ENCODE results near the gene CDH12.

Gene CDH12

DNA sequence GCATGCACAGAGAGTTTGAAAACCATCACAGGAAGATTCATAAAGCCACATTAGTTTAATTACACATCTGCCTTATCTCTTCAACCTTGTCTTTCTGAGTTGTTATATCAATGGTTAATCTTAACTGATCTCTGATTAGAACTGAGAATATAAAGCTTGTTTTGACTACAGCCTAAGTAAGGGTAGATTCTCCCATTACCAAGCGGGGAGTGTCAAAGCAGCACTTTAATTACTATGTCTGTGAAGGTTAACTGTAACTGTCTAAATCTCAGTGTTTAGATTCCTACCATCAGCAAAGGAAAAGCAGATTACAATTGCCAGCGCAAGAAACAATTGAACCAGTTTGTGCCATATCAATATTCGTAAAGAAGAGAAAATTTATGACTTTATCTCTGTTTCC is 348.7 kb downstream of the CDH12 start:
- Histone ChIP-seq H3K4me1 (ENCODE audit: low read length) (no peaks in the 10 kb centered on the region), H3K36me3 (replicated peaks; ENCODE audit: low read depth, low read length) (no peaks in the 10 kb centered on the region), H4K20me1 (ENCODE audit: insufficient read depth, low read length) (no peaks in the 10 kb centered on the region), H3K9me3 (ENCODE audit: insufficient read depth, low read length) (no peaks in the 10 kb centered on the region), H3K4me2 (ENCODE audit: low read length) (no peak overlapping the region), H2AFZ (ENCODE audit: low read depth, low read length) (no peak overlapping the region), H3K4me3 (ENCODE audit: low read length) (no peak overlapping the region), H3K9ac (ENCODE audit: low read length) (no peak overlapping the region), H3K27me3 (ENCODE audit: low read depth, low read length) (no peaks in the 10 kb centered on the region), H3K27ac (ENCODE audit: low read length) (no peak overlapping the region), H3K79me2 (ENCODE audit: low read length) (no peaks in the 10 kb centered on the region)
- no peak for TF ChIP-seq EZH2phosphoT487 (IDR thresholded peaks at IDR 0.05; ENCODE audit: low read depth)
- TF ChIP-seq, protein P1, sequence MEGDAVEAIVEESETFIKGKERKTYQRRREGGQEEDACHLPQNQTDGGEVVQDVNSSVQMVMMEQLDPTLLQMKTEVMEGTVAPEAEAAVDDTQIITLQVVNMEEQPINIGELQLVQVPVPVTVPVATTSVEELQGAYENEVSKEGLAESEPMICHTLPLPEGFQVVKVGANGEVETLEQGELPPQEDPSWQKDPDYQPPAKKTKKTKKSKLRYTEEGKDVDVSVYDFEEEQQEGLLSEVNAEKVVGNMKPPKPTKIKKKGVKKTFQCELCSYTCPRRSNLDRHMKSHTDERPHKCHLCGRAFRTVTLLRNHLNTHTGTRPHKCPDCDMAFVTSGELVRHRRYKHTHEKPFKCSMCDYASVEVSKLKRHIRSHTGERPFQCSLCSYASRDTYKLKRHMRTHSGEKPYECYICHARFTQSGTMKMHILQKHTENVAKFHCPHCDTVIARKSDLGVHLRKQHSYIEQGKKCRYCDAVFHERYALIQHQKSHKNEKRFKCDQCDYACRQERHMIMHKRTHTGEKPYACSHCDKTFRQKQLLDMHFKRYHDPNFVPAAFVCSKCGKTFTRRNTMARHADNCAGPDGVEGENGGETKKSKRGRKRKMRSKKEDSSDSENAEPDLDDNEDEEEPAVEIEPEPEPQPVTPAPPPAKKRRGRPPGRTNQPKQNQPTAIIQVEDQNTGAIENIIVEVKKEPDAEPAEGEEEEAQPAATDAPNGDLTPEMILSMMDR (IDR thresholded peaks at IDR 0.05; ENCODE audit: low read depth, low read length) = no peak

DNA sequence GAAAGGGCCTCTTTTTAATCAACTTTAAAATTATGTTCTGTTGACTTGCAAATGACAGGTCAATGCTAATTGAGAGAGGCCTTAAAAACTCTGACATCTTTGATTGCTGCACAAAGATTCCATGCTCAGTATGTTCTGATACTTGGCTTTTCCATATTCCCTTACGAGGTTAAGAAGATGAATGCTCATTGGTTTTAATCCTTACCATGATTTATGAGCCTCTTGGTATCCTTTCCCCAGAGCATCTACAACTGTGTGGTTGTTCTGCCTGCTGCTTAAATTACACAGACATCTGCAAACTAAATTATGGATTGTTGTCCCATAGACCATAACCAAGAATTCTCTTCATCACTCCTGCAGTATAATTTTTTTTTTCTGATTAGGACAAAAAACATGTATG is 352.6 kb downstream of the CDH12 start:
- H3K27me3 ChIP-seq (ENCODE audit: low read depth, low read length) = no peaks in the 10 kb centered on the region

DNA sequence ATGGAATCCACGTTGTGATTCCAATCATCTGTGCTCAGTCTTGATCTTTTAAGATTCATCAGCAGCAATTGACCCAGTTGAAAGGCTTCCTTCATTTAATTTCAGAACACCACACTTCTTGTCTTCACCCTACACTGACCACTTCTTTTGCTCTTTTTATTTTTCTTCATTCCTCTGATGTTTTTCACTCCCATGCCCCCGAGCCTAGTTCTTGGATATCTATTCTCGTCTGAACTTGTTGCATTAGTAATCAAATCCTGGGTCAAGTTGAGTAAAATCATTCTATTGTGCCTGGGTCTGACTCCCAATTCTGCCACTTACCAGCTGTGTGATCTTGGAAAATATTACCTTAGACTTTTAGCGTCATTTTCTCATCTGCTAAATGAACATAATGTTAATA is 356.5 kb downstream of the CDH12 start:
- H3K9ac ChIP-seq (ENCODE audit: low read length) = no peak overlapping the region

More for the DNA sequence above, 352.6 kb downstream of the CDH12 start:
- Histone ChIP-seq H4K20me1 (ENCODE audit: insufficient read depth, low read length) (no peaks in the 10 kb centered on the region), H3K9ac (ENCODE audit: low read length) (no peak overlapping the region), H2AFZ (ENCODE audit: low read depth, low read length) (no peak overlapping the region), H3K27ac (ENCODE audit: low read length) (no peak overlapping the region), H3K4me2 (ENCODE audit: low read length) (no peak overlapping the region), H3K9me3 (ENCODE audit: insufficient read depth, low read length) (no peaks in the 10 kb centered on the region), H3K4me3 (ENCODE audit: low read length) (no peak overlapping the region), H3K36me3 (replicated peaks; ENCODE audit: low read depth, low read length) (no peaks in the 10 kb centered on the region), H3K4me1 (ENCODE audit: low read length) (no peaks in the 10 kb centered on the region), H3K79me2 (ENCODE audit: low read length) (no peaks in the 10 kb centered on the region)
- no peak for TF ChIP-seq EZH2phosphoT487 (IDR thresholded peaks at IDR 0.05; ENCODE audit: low read depth)
- TF ChIP-seq, protein P1 (IDR thresholded peaks at IDR 0.05; ENCODE audit: low read depth, low read length) = no peak

DNA sequence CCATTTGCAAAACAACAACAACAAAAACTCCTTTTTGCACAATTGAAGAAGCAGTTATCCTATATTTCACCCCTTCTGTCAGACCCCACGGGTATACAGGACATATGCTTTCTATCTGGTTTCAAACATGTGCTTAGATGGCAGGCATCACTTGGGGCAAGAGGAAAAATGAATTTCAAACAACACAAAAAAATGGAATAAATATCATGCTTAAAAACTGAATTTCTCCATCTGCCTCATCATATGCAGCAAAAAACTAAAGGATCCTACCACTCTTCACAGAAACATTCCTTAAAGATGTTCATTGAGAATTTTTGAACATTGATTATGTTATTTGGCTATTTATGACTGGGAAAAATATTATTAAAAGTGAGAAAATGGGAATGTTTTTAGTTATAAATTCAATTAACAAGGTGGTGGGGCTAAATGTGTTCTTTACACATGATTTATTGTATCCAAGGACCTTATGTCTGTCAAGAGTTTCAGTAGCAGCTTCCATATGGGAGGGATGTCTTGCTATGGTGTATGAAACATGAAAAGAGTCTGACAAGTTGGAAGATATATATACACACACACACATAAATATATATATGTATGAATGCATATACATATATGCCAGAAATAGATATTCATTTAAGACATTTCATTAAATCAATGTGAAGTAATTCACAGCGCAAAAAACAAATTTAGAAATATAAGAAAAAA is 358.0 kb downstream of the CDH12 start:
- TF ChIP-seq EZH2phosphoT487 (IDR thresholded peaks at IDR 0.05; ENCODE audit: low read depth) = no peak
- TF ChIP-seq, protein P1 (IDR thresholded peaks at IDR 0.05; ENCODE audit: low read depth, low read length) = no peak
- Histone ChIP-seq H3K79me2 (ENCODE audit: low read length) (no peaks in the 10 kb centered on the region), H3K4me2 (ENCODE audit: low read length) (no peak overlapping the region), H3K27ac (ENCODE audit: low read length) (no peak overlapping the region), H3K36me3 (replicated peaks; ENCODE audit: low read depth, low read length) (no peaks in the 10 kb centered on the region), H3K4me1 (ENCODE audit: low read length) (no peaks in the 10 kb centered on the region), H4K20me1 (ENCODE audit: insufficient read depth, low read length) (no peaks in the 10 kb centered on the region), H3K4me3 (ENCODE audit: low read length) (no peak overlapping the region), H3K9me3 (ENCODE audit: insufficient read depth, low read length) (no peaks in the 10 kb centered on the region), H2AFZ (ENCODE audit: low read depth, low read length) (no peak overlapping the region), H3K9ac (ENCODE audit: low read length) (no peak overlapping the region), H3K27me3 (ENCODE audit: low read depth, low read length) (no peaks in the 10 kb centered on the region)

More for the DNA sequence above, 356.5 kb downstream of the CDH12 start:
- H3K4me3 ChIP-seq (ENCODE audit: low read length) = no peak overlapping the region
- TF ChIP-seq EZH2phosphoT487 (IDR thresholded peaks at IDR 0.05; ENCODE audit: low read depth) = no peak
- TF ChIP-seq, protein P1 (IDR thresholded peaks at IDR 0.05; ENCODE audit: low read depth, low read length) = no peak
- H2AFZ ChIP-seq (ENCODE audit: low read depth, low read length) = no peak overlapping the region
- no peaks in the 10 kb centered on the region for H3K27me3 ChIP-seq (ENCODE audit: low read depth, low read length)
- H3K36me3 ChIP-seq (replicated peaks; ENCODE audit: low read depth, low read length) = no peaks in the 10 kb centered on the region
- no peaks in the 10 kb centered on the region for H4K20me1 ChIP-seq (ENCODE audit: insufficient read depth, low read length)
- H3K4me1 ChIP-seq (ENCODE audit: low read length) = no peaks in the 10 kb centered on the region
- no peaks in the 10 kb centered on the region for H3K9me3 ChIP-seq (ENCODE audit: insufficient read depth, low read length)
- no peak overlapping the region for H3K4me2 ChIP-seq (ENCODE audit: low read length)
- no peaks in the 10 kb centered on the region for H3K79me2 ChIP-seq (ENCODE audit: low read length)
- H3K27ac ChIP-seq (ENCODE audit: low read length) = no peak overlapping the region
